Measurements from ENCODE around the gene GSK3A.
A peak's percentile ranks its signal among the peaks of the same experiment; 100 is the strongest.

GSK3A gene

DNA sequence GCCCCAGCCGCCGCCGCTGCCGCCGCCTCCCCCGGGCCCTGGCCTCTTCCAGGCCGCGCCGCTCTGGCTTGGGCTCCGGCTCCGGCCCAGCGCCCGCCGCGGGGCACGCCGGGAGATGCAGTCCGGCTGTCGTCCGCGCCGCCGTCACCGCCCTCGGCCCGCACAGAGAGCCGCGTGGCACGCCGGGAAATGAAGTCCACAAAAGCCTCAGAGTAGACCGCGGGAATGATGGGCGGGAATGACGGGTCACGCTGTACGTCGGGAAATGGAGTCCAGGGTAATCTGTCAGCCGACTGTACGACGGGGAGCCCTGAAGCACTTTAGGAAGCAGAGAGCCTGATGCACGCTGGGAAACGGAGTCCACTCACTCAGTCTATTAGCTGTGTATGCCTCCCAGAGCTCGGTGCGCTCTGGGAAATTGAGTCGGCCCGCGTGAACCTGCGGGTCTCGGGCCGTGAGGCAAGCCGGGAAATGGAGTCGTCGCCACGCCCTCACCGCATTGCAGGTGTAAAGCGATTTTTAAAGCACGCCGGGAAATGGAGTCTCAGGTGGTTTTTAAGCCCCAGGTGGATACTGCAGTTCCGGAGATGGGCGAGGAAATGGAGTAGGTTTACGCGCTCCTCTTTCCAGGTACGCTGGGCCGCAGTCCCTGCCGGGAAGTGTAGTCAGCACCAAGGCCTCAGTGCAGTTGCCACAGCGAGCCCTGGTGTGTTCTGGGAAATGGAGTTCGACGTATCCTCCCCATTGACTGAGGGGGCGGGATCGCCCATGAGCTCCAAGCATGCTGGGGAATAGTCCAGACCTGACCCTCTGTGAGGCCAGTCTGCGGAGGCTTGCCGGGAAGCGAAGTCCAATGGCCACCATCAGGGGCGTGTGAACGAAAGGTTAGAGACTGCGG, at the start of gene GSK3A:
TSS of gene GSK3A (minus strand) at position 91 of the 898 bp plus-strand sequence. CDS start 137 bp downstream, outside the sequence.
- peak; percentile 98 for DNase-seq

DNA sequence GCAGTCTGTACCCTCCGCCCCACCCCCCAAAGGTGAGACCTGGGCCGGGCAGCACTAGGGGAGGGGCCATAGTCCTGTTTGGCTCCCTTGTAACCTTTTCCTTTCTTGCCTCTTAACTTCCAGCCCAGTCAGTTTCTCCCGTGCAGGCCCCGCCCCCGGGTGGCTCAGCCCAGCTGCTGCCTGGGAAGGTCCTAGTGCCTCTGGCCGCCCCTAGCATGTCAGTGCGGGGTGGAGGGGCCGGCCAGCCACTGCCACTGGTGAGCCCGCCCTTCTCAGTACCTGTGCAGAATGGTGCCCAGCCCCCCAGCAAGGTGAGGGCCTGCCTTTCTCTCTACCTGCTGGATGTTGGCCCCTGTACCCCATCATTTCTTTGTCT, 49.0 kb upstream of the GSK3A start:
- DNase-seq = no peak

DNA sequence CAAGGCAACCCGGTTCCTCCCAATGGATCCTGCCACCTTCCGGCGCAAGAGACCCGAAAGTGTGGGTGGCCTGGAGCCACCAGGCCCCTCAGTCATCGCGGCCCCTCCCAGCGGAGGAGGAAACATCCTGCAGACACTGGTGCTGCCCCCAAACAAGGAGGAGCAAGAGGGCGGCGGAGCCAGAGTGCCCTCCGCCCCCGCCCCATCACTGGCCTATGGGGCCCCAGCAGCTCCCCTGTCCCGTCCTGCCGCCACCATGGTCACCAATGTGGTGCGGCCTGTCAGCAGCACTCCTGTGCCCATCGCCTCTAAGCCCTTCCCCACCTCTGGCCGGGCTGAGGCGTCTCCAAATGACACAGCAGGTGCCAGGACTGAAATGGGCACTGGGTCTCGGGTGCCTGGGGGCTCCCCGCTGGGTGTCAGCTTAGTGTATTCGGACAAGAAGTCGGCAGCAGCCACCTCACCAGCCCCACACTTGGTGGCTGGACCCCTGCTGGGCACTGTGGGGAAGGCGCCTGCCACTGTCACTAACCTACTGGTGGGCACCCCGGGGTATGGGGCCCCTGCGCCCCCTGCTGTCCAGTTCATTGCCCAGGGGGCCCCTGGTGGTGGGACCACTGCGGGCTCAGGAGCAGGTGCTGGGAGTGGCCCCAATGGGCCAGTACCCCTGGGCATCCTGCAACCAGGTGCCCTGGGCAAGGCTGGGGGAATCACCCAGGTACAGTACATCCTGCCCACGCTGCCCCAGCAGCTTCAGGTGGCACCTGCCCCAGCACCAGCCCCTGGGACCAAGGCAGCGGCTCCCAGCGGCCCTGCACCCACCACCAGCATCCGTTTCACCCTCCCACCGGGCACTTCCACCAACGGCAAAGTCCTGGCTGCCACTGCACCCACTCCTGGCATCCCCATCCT, 48.4 kb upstream of the GSK3A start:
- DNase-seq = peak; percentile 62

DNA sequence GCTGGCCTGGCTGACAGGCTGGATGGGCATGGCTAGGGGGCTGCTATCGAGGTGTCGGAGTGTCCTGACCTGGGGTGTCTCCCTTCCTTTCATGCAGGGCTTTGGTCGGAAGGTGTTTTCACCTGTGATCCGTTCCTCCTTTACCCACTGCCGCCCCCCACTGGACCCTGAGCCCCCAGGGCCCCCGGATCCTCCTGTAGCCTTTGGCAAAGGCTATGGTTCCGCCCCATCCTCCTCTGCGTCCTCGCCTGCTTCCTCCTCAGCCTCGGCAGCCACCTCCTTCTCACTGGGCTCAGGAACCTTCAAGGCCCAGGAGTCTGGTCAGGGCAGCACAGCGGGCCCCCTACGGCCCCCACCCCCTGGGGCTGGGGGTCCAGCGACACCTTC, 47.7 kb upstream of the GSK3A start:
- no peak for DNase-seq

DNA sequence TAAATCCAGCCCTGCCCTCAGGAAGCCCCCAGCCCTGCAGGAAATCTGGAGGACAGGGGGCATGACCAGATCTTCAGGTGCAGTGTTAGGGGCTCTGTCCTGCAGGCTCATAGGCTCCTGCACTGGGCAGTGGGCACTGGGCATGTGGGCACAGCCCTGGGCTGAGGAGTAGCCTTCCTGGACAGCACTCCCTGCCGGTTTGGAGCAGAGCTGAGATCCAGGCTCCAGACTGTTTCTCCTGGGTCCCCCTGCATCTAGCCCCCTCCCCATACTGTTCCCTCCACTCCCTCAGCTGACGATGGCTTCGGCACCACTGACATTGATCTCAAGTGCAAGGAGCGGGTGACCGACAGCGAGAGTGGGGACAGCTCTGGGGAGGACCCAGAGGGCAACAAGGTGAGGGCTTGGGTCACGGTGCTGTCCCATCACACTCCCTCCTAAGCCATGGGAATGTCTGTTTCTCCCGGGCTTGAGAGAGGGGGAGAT, 47.2 kb upstream of the GSK3A start:
- DNase-seq = no peak

DNA sequence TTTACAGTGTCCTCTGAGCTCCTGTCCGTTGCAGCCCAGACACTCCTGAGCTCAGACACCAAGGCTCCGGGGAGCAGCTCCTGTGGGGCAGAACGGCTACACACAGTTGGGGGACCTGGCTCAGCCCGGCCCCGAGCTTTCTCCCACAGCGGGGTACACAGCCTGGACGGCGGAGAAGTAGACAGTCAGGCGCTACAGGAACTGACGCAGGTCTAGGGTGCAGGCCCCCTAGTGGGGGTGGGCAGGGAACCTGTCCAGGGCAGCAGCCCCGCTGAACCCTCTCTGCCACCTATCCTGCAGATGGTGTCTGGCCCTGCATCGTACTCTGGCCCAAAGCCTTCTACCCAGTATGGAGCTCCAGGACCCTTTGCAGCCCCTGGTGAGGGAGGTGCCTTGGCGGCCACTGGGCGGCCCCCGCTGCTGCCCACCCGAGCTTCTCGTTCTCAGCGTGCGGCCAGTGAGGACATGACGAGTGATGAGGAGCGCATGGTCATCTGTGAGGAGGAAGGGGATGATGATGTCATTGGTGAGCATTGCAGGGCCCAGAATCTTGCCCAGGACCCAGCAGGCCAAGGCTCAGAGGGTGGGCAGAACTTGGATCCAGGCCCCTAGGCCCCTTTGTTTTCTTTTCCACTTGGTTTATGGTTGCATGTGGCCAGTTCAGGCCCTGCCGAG, 46.6 kb upstream of the GSK3A start:
- DNase-seq = no peak

DNA sequence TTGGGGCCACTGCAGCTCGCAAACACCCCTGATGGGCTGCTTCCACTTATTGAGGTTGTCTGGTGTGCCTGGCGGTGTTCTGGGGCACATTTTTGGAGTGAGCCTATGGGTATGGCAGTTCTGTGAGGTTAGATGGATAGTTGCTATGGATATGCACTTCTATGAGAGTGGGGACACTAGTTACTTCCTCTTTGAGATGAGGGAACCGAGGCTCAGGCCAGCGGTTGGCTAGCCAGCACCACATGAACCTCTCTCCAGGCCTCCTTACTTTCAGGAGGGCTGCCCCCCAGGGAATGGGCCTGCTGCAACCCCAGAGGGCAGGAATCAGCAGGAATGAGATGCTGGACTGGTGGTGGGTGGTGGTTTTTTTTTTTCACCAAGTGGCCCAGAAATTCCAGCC, 46.0 kb upstream of the GSK3A start:
- no peak for DNase-seq

DNA sequence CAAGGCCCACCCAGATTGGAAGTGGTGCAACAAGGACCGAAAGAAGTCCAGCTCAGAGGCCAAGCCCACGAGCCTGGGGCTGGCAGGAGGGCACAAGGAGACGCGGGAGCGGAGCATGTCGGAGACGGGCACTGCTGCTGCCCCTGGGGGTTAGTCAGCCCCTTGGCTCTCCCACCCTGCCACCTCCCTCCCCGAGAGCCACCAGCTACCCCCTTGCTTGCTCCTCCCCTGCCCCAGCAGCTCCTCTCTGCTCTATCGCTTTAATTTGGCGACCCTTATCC, 45.4 kb upstream of the GSK3A start:
- DNase-seq = no peak

DNA sequence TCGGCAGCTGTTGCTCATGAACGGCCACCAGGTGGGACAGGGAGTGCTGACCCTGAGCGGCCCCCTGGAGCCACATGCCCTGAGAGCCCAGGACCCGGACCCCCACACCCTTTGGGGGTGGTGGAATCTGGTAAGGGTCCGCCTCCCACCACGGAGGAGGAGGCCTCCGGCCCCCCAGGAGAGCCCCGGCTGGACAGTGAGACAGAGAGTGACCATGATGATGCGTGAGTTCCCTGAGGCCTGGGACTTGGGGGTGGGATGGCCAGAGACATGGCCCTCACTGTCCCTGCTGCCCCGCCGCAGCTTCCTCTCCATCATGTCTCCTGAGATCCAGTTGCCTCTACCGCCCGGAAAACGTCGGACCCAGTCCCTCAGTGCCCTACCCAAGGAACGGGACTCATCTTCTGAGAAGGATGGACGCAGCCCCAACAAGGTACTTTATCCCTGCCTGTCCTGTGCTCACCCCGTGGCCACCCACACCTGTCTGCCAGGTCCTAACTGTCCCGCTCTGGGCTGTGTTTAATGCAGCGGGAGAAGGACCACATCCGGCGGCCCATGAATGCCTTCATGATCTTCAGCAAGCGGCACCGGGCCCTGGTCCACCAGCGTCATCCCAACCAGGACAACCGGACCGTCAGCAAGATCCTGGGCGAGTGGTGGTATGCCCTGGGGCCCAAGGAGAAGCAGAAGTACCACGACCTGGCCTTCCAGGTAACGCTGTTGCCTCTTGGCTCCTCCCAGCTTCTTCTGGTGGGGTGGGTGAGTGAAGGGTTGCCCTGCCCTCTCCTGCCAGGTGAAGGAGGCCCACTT, 44.8 kb upstream of the GSK3A start:
- DNase-seq = no peak

DNA sequence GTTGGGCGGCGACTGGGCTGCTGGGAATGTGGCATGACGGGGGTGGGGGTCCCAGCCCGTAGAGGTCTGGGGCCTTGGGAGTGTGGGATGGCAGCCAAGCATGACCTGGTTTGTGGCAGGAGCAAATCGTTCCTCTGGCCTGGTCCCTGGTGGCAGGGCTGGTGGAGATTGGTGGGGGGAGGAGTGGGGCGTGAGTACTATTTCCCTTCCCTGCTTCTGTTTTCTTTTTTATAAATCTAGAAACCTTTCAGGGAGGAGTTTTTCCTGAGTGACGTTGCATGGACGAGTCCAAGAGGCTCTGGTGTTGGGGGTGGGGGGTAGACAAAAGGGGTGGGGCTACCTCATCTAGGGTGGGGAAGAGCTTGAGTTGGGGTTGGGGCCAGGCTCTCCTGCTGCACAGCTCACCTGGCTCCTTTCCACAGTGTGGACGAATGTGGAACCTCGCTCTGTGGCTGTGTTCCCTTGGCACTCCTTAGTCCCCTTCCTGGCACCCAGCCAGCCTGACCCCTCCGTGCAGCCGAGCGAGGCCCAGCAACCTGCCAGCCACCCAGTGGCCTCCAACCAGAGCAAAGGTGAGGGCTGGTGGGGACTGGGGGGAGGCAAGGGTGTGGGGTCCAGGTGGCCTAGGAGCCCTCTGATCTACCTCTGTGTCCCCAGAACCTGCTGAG, 44.1 kb upstream of the GSK3A start:
- no peak for DNase-seq

DNA sequence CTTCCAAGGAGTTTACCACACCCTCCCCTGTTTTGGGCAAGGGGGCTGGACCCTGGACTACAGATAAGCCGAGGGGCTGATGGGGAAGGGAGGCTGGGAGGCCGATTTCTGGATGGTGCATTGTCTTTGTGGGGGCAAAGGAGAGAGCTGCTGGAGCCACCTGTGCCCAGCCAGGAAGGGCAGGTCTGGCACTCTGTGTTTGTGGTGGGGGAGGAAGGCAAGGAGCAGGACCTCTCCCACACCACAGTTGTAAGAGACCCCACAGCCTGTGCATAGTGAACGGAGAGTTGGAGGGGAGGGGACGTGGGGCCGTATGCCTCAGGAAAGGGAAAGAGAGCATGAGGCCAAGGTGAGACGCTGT, 43.6 kb upstream of the GSK3A start:
- DNase-seq = no peak

DNA sequence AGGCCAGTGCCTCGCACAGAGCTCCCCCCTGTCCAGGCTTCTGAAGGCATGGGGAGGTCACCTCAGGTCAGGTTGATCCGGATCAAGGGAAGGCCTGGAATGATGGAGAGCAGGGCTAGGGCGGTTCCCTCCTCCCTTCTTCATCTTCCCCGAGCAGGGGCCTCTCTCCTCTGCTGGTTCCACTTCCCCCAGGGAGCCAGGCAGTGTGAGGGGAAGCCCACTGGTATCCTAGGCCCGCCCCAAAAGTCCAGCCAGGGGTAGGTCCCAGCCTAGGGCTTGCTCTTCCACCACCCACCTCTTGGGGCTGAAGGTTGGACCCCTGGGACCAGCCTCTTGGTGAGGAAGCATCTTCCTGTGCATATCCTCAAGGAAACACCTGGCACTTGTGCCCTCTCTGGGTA, 43.1 kb upstream of the GSK3A start:
- DNase-seq = peak; percentile 46

DNA sequence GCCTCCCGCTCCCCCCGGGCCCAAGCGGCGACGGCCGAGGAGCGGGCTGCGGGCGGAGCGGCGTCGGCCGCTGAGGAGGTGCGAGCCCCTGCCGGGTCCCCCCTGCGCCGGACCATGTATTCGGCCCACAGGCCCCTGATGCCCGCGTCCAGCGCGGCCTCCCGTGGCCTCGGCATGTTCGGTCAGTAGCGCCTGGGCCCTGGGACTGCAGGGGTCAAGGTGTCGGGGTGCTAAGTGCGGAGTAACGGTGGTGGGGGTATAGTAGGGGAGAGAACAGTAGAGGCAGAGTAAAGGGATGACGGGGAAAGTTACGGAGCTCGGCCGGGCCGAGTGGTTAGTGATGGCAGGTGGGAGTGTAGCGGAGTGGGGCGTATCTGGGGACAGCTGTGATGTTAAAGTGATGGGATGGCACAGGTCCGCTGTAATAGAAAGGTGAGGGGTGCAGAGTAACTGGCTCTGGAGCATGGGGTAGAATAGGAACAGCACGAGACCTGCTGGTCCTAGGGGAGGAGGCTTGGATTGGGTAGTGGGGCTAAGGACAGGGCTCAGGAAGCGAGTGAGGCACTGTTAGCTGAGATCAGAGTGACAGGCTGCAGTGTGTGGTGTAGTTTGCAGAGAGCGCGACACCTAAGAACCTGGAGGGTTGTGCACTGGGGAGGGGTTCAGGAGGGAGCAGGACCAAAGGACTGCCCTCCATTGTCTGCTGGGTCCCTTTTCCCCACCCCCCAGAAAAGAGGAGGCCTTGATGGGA, 42.4 kb upstream of the GSK3A start:
- DNase-seq = no peak

DNA sequence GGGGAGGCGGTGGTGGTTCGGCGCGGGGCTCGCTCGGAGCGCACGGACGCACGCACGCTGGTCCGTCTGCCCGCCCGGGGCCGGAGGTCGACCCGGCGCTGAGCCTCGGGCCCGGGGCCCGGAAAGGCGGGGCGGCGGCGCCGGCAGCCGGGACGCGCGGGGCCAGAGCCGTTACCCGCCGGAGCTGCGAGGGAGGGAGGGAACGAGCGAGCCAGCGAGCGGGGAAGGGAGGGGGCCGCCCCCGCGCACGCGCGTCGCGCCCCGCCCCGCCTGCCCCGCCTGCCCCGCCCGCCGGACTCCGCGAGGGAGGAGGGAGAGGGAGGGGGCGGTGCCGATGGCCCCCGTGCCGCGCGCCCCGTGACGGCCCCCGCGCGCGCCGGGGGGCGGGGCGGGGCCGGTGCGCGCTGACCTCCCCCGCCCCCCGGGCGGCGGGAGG, 41.7 kb upstream of the GSK3A start:
- peak; percentile 90 for DNase-seq

DNA sequence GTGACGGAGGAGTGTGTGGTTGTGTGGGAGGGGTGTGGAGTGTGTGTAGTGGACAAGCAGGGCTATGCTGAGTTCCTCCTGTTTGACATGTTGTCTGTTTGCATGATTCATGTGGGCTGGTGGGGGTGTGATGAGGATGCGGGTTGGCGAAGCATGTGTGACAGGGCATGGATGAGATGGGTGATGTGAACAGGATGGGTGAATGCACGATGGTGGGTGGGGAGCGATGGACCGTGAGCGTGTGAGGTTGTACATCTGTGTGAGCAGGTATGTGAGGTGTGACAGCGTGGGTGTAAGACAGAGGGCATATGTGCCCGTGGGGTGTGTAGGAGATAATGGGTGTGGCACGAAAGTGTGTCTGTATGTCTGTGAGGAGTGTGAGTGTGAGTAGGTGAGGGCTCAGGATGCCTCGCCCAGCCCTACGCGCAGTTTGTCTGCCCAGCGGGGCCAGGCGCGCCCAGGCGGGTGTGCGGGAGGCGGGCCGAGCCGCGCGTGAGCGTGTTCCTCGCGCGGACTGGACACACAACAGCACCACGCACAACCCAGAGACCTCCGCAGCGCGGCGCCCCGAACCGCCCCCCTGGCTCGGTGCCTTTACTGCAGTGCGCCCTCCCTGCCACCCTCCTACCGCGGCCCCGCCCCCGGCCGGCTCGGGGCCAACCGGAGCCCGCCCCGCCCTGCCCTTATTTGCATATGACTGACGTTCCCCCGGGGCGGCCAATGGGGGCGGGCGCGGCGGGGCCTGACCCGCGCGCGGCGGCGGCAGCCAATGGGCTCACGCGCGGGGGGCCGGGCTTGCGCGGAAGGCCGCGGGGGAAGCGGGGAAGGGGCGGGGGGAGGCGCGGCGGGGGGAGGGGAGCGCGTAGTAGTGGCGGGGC, 41.0 kb upstream of the GSK3A start:
- DNase-seq = peak; percentile 97

DNA sequence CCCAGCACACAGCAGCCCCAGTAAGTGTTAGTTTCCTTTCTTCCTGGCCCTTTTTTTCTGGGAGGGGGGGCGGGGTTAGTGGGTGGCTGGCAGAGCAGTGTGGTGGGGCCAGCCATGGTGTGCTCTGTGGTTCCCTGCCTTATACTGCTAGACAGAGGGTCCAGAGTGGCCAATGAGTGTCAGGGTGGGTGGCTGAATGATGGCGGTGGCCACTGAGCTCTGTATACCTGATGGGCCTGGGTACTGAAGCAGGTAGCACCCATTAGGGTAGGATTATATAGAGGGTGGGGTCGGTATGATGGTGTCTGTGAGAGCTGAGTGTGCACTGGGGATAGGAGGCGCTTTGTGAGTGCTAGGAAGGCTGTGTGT, 40.4 kb upstream of the GSK3A start:
- DNase-seq = no peak

DNA sequence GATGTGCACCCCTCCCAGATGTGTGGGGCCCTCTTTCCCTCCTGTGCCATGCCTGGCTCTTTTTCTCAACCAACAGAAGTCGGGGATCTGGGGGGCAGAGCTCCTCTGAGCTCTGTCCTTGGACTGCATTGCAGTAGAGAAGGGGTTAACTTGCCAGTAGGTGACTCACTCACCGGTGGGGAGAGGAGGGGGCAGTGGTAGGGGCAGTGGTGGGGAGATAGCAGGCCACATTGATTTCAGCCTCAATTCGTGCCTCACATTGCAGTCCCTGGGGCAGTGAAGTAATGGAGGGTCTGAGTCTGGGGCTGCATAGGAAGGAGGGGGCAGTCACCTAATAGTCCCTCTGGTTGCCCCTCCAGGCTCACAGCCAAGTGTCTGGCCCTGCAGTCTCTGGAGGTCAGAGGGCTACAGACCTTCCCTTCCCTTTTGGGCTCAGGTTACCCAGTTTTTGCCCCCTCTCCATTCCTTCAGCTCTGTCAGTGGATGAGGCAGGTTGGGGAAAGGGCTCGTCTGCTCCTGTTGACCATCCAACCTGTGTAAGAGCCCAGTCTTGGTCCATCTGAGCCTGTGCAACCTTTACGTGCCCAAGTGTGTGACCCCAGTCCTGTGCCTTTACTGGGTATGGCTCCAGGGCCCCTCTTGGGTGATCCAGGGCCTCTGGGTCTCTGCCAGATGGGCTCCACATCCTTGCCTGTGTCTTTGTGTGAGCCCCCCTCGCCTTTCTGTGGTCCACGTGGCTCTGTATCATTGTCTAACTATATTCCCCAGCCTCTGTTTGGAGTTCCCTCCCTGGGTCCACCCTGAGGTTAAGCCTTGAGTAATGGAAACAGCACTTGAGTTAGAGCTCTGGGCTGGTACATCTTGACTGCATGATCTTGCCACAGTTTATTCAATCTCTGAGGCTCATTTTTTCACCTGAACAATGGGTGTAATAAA, 39.7 kb upstream of the GSK3A start:
- DNase-seq = no peak

DNA sequence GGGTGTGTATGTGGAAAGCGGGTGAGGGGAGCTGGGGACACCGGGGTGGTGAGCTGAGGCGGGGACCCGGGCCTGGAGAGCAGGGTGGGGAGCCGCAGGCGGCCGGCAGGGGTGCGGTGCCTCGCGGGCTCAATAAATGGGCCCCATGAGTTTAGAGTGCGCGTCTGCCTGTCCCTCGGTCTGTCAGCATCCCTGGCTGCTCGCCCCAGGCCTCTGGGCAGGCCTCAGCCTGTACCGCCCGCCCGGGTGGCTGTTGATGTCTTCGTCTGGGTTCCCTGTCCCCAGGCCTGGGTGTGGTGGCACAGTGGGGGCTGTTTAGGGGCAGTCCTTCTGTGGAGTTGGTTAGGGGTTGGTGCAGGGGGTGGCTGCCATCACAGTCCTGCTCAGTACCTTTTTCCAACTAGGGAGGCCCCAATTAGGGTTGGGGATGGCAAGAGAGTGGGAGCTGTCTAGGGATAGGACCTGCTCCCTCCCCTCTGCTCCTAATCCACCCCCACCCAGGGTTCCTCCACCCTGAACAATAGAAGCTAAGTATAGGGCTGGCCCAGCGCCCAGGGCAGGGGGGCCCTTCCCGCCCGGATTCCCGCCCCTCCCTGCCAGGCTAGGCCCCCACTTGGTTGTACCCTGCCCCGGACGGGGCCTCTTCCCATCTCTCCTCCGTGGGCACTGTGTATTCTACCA, 38.9 kb upstream of the GSK3A start:
- DNase-seq = peak; percentile 32

DNA sequence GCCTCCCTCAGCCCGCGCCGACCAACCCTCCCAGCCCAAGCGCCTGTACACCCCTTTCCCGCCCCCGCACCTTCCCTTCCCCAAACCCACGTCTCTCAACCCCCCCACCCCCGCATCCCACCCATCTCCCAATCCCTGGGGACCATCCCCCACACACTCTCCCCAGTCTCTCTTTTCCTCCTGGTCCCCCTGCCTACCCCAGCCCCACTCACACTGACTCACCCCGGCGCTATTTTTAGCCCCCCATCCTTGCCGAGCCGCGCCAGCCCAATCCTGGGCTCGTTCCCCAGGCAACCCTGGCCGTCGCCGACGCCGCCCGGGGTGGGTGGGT, 38.4 kb upstream of the GSK3A start:
- DNase-seq = no peak

All from CD4-positive, alpha-beta T cell treated with Interleukin-15 for 1 hour (primary cell).